Stimulated activated CD4-positive, alpha-beta T cell treated with anti-CD3 and anti-CD28 coated beads, TNF-alpha, amount 100 ng/mL, for 48 hours (primary cell): Measurements from ENCODE around the gene FREM1.

Source experiments
- DNase-seq, 3 donors: peaks; one replicate each; pipeline ENCODE4 v3.0.0-alpha.2; 2020; ENCODE audit warnings: low read depth in 3 of 3

Gene FREM1

GRCh38 chr9:14909601-14909960 is 647 bp downstream of the FREM1 start:
- DNase-seq: no peak

- DNase-seq: no peak
These were observed 1.0 kb downstream of the FREM1 start for GRCh38 chr9:14909181-14909580.

- DNase-seq: no peak
These were observed 1.7 kb downstream of the FREM1 start for GRCh38 chr9:14908295-14909180.

- DNase-seq: no peak
These were observed 2.5 kb downstream of the FREM1 start for GRCh38 chr9:14907696-14908095.

GRCh38 chr9:14907360-14907685 is 2.9 kb downstream of the FREM1 start:
- DNase-seq: no peak

- no peak for DNase-seq
These were observed 3.4 kb downstream of the FREM1 start for GRCh38 chr9:14906644-14907359.

GRCh38 chr9:14906000-14906399 is 4.2 kb downstream of the FREM1 start:
- DNase-seq: no peak

GRCh38 chr9:14903040-14903439 is 7.2 kb downstream of the FREM1 start:
- DNase-seq: no peak

- DNase-seq: no peak
These were observed 7.7 kb downstream of the FREM1 start for GRCh38 chr9:14902561-14902960.

- no peak for DNase-seq
These were observed 10.4 kb downstream of the FREM1 start for GRCh38 chr9:14899815-14900193.

- DNase-seq: no peak
These were observed 11.0 kb downstream of the FREM1 start for GRCh38 chr9:14899042-14899814.

GRCh38 chr9:14895806-14896205 is 14.4 kb downstream of the FREM1 start:
- no peak for DNase-seq

GRCh38 chr9:14893280-14893679 is 16.9 kb downstream of the FREM1 start:
- DNase-seq: no peak

- no peak for DNase-seq
These were observed 18.9 kb downstream of the FREM1 start for GRCh38 chr9:14891332-14891731.

GRCh38 chr9:14889451-14889850 is 20.8 kb downstream of the FREM1 start:
- DNase-seq: no peak

GRCh38 chr9:14888875-14889274 is 21.4 kb downstream of the FREM1 start:
- DNase-seq: no peak

- DNase-seq: no peak
These were observed 22.0 kb downstream of the FREM1 start for GRCh38 chr9:14888272-14888671.

- no peak for DNase-seq
These were observed 23.1 kb downstream of the FREM1 start for GRCh38 chr9:14887149-14887548.

- DNase-seq: no peak
These were observed 26.8 kb downstream of the FREM1 start for GRCh38 chr9:14883310-14883944.

GRCh38 chr9:14882090-14882489 is 28.1 kb downstream of the FREM1 start:
- DNase-seq: no peak

- DNase-seq: no peak
These were observed 29.2 kb downstream of the FREM1 start for GRCh38 chr9:14881006-14881405.

- DNase-seq: no peak
These were observed 40.1 kb downstream of the FREM1 start for GRCh38 chr9:14870090-14870489.
